GM19395 (cell line): ENCODE data around the gene NBEA.
"Not testable (repeated sequence)": the region's sequence is repeated elsewhere in the genome, so short reads cannot be mapped to it uniquely, and the experiment has no call there.

Experiments used
- ATAC-seq: cut with Tn5 transposase; IDR thresholded peaks from one replicate; pipeline ENCODE4 v1.9.1; 2021; ENCODE audit warnings: mild to moderate bottlenecking, moderate library complexity; ENCODE audit not compliant: unreplicated experiment

Gene NBEA

DNA sequence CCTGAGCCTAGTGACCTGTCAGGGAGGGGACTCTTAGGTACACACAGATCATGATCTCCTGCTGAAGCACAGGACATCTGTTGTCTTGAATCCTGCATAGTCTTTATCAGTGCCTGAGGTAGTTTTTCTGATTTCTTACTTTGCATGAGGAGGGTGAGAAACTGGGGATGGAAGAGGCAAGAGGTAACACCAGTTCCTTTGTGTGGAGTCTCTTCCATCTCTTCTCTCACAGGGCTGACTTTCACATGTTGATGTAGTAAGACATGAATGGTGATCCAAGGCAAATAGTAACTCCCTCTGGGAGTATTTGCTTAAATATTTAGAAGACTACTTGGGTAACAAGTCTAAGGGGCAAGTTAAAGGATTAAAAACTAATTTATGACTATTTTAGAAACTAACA lies 9.5 kb downstream of the NBEA start:
- no peak for ATAC-seq

DNA sequence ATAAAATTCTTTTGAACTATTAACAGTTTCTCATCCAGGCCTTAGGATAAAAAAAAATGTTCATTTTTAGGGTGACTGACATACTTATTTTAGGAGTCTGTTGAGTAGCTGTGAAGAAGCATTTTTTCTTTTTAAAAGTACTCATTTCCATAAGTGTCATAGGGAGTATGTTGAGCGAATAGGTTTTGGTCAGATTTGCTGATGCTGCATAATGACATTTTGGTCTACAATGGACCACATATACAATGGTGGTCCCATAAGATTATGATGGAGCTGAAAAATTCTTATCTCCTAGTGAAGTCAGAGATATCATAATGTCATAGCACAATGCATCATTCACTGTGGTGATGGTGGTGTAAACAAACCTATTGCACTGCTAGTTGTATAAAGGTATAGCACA lies 17.4 kb downstream of the NBEA start:
- ATAC-seq, result no peak

DNA sequence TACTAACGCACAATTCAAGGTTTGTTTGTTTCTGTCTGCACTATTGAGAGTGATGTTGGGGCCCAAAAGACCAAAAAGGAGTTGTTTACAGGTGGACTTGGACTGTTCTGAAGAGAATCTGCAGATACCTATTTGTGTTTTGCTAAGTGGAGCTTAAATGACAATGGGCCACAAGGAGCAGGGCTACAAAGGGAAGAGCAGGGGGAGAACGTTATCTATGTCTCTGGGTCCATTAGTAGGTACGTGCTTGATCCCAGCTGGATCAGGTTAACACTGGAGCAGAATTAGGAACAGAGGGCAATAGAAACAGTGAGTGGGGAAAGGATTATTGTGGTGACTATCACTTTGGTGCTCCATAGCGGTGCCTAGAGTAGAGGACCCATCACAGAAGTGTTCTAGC lies 22.5 kb downstream of the NBEA start:
- no peak for ATAC-seq

DNA sequence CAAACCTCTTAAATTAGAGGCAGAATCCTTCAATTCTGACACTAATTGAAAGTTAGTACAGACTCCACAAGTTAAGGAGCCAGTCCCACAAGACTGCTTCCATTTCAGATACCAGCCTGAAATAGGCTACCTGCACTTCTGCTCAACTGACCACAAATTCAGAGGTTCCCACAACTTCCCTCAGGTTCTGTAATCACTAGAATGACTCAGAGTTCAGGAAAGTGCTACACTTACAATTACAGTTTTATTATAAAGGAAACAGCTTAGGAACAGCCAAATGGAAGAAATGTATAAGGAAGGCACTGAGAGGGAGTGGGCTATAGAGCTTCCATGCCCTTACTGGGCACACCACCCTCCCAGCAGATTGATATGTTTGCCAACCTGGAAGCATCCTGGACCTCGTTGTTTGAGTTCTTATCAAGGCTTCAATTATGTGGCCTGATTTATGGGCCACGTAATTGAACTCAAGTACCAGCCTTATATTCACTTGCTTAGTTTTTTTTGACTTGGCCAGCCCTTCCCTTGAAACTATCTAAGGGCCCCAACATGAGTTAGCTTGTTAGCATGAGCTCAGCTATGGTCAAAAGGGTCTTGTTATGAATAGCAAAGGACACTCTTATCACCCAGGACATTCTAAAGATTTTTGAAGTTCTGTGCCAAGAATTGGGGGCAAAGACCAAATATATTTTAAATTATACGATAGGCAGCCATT lies 25.9 kb downstream of the NBEA start:
- no peak for ATAC-seq

DNA sequence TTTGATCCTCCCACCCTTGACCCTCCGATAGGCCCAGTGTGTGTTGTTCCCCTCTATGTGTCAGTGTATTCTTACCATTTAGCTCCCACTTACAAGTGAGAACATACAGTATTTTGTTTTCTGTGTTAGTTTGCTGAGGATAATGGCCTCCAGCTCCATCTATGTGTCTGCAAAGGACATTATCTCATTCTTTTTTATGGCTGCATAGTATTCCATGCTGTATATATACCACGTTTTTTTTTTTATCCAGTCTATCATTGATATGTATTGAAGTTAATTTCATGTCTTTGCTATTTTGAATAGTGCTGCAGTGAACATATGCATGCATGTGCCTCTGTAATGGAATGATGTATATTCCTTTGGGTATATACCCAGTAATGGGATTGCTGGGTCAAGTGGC lies 27.5 kb downstream of the NBEA start:
- ATAC-seq, result not testable (repeated sequence)

DNA sequence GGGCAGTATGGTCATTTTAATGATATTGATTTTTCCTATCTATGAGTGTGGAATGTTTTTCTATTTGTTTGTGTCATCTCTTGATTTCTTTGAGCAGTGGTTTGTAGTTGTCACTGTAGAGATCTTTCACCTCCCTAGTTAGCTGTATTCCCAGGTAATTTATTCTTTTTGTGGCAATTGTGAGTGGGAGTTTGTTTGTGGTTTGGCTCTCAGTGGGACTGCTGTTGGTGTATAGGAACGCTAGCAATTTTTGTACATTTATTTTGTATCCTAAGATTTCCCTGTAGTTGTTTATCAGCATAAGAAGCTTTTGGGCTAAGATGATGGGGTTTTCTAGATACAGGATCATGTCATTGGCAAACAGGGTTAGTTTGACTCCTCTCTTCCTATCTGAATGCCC lies 28.9 kb downstream of the NBEA start:
- ATAC-seq, result no peak

DNA sequence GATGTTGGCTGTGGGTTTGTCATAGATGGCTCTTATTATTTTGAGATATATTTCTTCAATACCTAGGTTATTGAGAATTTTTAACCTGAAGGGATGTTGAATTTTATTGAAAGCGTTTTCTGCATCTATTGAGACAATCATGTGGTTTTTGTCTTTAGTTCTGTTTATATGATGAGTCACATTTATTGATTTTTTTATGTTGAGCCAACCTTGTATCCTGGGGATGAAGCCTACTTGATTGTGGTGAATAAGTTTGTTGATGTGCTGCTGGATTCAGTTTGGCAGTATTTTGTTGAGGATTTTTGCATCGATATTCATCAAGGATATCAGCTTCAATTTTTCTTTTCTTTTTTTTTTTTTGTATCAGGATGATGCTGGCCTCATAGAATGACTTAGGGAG lies 29.4 kb downstream of the NBEA start:
- ATAC-seq, result no peak

DNA sequence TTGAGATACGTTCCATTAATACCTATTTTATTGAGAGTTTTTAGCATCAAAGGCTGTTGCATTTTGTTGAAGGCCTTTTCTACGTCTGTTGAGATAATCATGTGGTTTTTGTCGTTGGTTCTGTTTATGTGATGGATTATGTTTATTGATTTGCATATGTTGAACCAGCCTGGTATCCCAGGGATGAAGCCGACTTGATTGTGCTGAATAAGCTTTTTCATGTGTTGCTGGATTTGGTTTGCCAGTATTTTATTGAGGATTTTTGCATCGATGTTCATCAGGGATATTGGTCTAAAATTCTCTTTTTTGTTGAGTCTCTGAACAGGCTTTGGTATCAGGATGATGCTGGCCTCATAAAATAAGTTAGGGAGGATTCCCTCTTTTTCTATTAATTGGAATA lies 43.1 kb downstream of the NBEA start:
- not testable (repeated sequence) for ATAC-seq

DNA sequence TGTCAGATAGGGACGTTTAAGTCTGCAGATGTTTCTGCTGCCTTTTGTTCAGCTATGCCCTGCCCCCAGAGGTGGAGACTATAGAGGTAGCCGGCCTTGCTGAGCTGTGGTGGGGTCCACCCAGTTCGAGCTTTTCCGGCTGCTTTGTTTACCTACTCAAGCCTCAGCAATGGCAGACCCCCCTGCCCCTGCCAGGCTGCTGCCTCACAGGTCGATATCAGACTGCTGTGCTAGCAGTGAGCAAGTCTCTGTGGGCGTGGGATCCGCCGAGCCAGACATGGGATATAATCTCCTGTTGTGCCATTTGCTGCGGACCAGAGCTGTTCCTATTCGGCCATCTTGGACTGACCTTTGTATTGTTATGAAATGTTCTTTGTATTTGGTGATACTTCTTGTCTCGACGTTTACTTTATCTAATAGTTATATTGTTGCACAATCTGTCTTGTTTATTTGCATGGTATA lies 46.3 kb downstream of the NBEA start:
- ATAC-seq, result no peak

DNA sequence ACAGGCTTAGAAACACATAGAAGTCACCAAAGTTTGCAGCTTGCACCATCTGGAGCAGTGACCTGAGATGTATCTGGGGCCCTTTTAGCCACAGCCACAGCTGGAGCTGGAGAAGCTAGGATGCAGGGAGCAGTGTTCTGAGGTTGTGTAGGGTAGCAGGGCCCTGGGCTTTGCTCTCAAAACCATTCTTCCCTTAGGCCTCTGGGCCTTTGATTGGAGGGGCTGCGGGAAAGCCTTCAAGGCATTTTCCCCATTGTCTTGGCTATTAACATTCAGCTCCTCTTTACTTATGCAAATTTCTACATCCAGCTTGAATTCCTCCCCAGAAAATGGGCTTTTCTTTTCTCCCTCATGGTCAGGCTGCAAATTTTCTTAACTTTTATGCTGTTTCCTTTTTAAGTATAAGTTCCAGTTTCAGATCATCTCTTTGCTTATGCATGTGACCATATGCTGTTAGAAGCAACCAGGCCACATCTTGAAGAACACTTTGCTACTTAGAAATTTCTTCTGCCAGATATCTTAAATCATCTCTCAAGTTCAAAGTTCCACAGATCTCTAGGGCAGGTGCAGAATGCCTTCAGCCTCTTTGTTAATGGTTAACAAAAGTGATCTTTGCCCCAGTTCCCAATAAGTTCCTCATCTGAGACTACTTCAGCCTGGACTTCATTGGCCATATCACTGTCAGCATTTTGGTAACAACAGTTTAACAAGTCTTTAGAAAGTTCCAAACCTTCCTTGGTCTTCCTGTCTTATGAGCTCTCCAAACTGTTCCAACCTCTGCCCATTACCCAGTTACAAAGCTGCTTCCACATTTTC lies 48.5 kb downstream of the NBEA start:
- no peak for ATAC-seq

DNA sequence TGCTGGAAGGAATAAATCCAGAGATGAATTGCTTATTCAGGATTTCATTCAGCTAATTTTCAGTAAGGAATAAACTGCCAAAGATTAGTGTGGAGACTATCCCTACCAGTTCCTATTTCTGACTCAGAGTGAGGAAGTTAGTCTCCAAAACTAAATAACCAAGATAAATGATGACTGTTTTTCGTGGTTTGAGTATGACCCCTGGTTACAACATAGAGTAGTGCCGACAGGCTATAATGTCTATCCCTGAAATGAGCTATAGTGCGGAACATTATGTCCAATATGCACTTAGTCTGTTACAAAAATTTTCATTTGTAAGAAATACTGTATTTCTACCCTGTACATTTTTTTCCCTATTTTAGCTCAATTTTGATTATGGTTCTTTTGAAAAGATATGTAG lies 51.4 kb downstream of the NBEA start:
- ATAC-seq, result no peak

DNA sequence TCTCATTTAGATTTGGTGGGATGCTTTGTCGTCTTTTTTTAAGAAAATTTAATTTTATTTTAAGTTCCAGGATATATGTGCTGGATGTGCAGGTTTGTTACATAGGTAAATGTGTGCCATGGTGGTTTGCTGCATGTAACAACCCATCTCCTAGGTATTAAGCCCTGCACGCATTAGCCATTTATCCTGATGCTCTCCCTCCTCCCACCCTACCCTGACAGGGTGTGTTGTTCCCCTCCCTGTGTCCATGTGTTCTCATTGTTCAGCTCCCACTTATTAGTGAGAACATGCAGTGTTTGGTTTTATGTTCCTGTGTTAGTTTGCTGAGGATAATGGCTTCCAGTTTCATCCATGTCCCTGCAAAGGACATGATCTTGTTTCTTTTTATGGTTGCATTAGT lies 61.7 kb downstream of the NBEA start:
- not testable (repeated sequence) for ATAC-seq

DNA sequence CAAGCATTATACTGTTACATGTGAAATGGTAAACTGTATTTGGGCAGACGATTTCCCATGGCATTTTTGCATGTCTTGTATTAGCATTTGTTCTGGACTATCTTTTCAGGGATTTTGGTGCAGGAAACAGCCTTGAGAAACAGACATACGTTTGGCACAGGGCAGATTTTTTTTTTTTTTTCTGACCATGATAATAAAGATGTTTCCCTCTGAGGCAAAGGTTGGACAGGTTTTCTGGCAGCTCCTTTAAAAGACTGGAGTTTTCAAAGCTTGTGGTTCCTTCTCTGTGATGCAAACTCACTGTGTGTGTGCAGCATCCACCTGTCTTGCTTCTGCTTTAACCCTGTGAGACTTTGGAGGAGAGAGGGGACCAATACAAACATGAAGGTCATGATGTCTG lies 63.0 kb downstream of the NBEA start:
- no peak for ATAC-seq

DNA sequence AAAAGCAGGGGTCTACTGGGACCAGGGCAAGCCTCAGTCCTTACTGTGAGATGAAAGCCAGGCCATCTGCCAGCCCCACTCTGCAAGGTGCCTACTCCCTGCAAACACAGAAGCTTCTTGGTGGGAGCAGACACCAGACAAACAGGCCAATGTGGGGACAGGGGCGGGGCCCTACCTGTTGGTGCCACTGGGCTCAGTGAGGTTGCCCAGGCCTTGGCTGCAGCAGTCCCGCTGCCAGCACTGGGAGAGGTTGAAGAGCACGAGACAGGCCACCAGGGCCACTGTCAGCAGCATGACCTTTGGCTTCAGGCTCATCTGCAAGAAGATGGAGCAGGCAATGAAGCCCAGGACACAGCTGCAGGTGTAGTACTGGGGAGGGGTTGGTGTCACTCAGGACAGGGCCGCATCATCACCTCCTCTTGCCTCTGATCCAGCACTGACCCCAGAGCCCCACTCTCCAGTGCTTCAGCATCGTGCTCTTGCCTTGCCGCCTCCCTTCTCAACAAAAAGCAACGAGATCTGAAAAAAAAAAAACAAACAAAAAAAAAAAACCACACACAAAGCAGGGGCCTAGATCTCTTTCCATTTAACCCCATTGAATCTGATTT lies 72.6 kb downstream of the NBEA start:
- no peak for ATAC-seq

DNA sequence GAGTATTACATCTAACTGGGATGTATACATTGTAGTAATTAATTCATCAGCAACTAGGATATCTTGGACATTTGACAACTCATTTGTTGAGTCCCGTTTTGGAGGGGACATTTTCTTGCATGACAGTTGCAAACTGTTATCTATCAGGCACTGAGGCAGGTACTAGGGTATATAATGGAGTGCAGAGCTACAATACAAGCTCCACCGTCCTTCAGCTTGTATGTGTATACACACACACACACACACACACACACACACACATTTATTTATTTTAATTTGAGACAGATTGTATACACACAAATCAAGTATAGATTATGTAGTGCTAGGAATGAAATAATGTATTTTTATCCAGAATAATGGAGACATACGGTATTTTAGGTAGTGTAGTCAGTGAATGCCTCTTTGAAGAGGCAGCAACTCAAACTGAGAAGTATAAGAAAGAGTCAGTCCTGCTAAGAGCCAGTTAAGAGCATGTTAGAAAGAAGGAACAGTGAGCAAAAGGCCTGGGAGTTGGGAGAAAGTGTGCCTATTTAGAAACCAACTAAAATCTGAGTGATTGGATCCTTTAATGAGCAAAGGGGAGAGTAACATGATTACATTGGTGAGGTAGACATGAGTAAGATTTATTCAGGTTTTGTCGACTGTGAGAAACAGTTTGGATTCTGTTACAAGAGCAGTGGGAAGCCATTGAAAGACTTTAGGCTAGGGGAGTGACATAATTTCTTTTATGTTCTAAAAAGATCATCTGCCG lies 74.5 kb downstream of the NBEA start:
- no peak for ATAC-seq

DNA sequence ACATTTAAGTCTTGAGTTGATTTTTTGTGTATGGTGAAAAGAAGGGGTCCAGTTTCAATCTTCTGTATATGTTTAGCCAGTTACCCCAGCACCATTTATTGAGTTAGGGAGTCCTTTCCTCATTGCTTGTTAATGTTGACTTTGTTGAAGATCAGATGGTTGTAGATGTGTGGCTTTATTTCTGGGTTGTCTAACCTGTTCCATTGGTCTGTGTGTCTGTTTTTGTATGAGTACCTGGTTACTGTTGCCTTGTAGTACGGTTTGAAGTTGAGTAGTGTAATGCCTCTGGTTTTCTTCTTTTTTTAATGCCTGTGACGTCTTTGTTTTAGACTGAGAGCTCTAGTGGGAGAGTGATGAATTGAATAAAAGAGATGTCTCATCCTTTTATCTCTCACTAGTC lies 83.2 kb downstream of the NBEA start:
- no peak for ATAC-seq

DNA sequence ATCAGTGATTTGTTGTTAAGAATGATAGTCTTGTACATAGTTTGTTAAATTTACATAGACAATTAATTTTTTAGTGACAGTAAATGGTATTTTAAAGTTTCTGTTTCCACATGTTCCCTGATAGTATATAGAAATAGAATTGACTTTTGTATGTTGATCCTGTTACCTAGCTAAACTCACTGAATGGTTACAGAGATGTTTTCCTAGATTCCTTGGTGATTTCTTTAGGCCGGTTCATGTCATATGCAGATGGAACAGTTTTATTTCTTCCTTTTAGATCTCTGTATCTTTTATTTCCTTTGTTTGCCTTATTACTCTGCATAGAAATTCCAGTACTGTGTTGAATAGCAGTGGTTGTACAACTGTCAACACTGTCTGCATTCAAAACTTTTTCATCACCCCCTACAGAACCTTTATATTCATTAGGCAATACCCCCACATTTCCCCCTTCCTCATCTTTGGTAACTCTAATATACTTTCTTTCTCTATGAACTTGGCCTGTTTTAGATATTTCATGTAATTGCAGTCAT lies 86.3 kb downstream of the NBEA start:
- no peak for ATAC-seq

DNA sequence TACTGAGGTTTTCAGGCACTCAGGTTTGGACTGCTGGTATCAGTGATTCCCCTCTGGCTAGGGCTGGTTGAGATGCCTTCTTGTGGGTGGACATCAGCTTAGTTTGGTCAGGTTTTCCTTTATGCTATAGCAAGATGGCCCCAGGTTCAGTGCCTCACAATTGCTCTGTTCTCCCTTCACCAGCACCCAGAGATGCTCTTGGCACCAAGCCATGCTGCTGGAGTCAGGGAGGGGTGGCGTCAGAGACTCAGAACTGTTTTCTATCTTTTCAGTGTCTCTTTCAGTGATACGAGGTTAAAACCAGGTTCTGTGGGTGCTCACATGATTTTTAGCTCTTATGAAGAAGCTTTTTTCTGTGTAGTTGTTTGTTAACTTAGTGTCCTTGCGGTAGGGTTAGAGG lies 96.9 kb downstream of the NBEA start:
- no peak for ATAC-seq

DNA sequence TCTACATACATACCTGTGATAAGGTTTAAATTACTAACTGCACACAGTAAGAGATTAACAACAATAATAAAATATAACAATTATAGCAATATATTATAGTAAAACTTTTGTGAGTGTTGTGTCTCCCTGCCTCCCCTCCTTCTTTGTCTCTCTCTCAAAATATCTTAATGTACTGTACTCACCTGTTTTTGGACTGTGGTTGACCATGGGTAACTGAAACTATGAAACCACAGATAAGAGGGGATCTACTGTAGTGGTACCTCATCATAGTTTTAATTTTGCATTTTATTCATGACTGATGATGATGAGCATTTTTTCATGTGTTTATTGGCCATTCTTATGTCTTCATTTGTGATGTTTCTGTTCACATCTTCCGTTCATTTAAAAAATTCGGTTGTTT lies 104.5 kb downstream of the NBEA start:
- no peak for ATAC-seq

DNA sequence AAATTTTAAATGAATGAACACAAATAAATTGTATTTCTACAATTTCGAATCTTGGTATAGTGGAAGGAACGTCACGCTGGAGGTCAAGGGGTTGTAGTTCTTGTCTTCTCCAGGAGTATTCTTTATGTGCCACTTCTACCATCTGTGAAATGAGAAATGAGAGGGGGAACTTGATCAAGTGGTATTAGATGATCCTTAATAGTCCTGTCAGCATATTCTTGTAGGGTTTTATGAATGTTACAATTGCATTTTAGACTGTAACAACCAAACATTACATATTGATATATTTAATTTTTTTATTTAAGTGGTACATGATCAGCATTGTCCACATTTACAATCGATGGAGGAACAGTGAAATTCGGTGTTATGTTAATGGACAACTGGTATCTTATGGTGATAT lies 113.6 kb downstream of the NBEA start:
- ATAC-seq, result no peak

DNA sequence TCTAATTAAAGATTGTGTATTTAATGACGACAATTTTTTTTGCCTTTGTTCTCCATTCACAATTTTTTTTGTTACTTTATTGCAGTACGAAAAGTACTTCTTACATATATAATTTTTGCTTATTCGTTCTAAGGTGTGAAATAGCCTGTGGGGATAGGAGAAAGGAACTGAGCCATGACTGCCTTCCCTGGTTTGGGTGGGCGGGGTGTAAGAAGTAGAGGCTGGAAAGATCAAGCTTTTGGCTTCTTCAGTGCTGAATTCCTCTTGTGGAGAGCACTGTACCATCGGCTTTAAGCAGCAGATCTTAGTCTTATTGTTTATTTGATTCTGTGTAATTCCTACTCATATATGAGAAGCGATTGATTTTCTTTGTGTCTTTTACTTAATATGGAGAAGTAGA lies 115.8 kb downstream of the NBEA start:
- no peak for ATAC-seq
